HUES6 (cell line): ENCODE measurements around the gene NCK2.
"Not testable (repeated sequence)": the region's sequence is repeated elsewhere in the genome, so short reads cannot be mapped to it uniquely, and the experiment has no call there.

Experiments
- H3K27ac ChIP-seq: 2 replicates; pipeline ENCODE4 v1.7.0; 2013; ENCODE audit warnings: low read depth, mild to moderate bottlenecking, low read length, inconsistent platforms
- H3K27me3 ChIP-seq: 2 replicates; pipeline ENCODE4 v1.6.1; 2013; ENCODE audit warnings: low read length; ENCODE audit not compliant: control insufficient read depth, insufficient read depth
- H3K36me3 ChIP-seq: 2 replicates; pipeline ENCODE4 v1.6.1; 2013; ENCODE audit warnings: low read length; ENCODE audit not compliant: control insufficient read depth, insufficient read depth
- H3K4me1 ChIP-seq: 2 replicates; pipeline ENCODE4 v1.6.1; 2013; ENCODE audit warnings: low read length; ENCODE audit not compliant: control insufficient read depth, insufficient read depth
- H3K4me3 ChIP-seq: 2 replicates; pipeline ENCODE4 v1.5.1; 2013; ENCODE audit warnings: low read depth, low read length
- H3K9ac ChIP-seq: one replicate; pipeline ENCODE4 v1.6.1; 2013; ENCODE audit warnings: mild to moderate bottlenecking, low read length
- H3K9me3 ChIP-seq: 2 replicates; pipeline ENCODE4 v1.6.1; 2013; ENCODE audit warnings: low read depth, low read length; ENCODE audit not compliant: control insufficient read depth, insufficient read depth

The NCK2 gene

DNA sequence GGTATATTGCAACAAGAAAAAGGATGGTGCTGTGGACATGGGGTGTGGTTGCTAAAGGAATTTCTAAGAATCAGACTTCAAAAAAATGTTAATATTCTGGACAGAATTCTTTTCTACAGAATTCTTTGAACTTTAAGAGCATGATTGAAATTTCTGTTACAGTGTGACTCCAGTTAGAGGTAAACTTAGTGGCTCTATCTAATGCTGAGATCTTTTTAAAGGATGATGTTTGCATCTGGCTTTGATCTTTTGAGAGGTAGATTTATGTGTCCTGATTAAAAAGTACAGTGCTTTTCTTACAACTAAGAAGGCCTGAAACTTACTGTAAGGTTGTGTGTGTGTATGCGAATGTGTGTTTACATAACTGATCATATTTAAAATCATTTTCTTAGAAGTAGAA, 25.4 kb downstream of the NCK2 start:
- Histone ChIP-seq H3K27me3 (no peaks in the 10 kb centered on the region), H3K4me3 (no peak overlapping the region), H3K36me3 (no peaks in the 10 kb centered on the region), H3K9ac (no peak overlapping the region), H3K9me3 (no peaks in the 10 kb centered on the region), H3K27ac (no peak overlapping the region), H3K4me1 (peaks cover 13% of the 10 kb centered on the region)

DNA sequence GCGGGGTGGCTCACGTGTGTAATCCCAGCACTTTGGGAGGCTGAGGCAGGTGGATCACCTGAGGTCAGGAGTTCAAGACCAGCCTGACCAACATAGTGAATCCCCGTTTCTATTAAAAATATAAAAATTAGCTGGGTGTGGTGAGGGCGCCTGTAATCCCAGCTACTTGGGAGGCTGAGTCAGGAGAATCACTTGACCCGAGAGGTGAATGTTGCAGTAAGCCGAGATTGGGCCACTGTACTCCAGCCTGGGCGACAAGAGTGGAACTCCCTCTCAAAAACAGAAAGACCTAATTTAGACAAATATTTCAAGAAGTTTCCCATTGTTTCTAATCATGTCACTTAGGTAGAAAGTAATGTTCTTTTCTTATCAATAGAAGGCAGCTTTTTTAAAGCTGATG, 26.6 kb downstream of the NCK2 start:
- H3K9me3 ChIP-seq, H3K27ac ChIP-seq, H3K27me3 ChIP-seq, H3K9ac ChIP-seq, H3K36me3 ChIP-seq, H3K4me3 ChIP-seq: not testable (repeated sequence)
- peaks cover 13% of the 10 kb centered on the region for H3K4me1 ChIP-seq

DNA sequence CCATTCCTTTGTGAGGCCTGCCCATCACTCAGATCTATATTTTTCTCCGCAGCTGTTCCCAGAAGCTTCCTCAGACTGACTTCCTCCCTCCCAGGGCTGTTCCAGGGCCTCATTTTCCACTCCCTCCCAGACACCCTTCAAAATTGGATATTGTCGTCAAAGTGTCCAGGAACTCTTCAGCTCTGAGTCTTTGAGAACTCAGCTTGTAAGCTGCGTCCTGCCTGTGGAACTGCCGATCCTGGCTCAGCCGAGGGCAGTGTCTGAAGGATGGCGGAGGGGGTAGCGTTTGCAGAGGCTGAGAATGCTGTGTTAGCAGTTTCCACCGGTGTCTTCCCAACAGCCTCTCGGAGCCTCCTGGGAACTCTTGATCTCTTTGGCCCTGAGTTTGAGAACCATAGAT, 27.1 kb downstream of the NCK2 start:
- no peaks in the 10 kb centered on the region for H3K9me3 ChIP-seq

DNA sequence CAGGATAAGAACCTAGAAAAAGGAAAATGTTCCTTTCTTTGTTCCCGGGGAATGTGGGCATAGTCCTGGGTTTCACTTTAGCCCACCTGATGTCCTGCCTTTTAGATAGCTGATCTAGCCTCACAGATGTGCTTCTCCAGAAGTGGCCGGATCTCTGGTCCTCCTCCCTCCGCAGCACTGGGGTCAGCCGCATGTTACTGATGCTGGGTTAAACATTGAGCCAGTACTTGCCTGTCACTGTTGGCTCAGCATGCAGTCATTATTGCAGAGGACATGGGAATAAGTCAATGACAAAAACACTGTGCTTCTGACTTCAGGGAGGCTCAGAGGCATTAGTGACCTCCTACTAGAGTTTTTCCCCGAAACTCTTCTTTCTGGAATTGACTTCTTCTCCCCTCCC, 27.6 kb downstream of the NCK2 start:
- peaks cover 13% of the 10 kb centered on the region for H3K4me1 ChIP-seq
- no peak overlapping the region for H3K27ac ChIP-seq
- H3K9ac ChIP-seq, result no peak overlapping the region
- no peaks in the 10 kb centered on the region for H3K27me3 ChIP-seq
- no peak overlapping the region for H3K4me3 ChIP-seq
- no peaks in the 10 kb centered on the region for H3K36me3 ChIP-seq
- no peaks in the 10 kb centered on the region for H3K9me3 ChIP-seq

More for the DNA sequence above, 27.1 kb downstream of the NCK2 start:
- Histone ChIP-seq H3K9ac (no peak overlapping the region), H3K4me1 (peaks cover 13% of the 10 kb centered on the region), H3K4me3 (no peak overlapping the region), H3K27ac (no peak overlapping the region), H3K27me3 (no peaks in the 10 kb centered on the region), H3K36me3 (no peaks in the 10 kb centered on the region)

DNA sequence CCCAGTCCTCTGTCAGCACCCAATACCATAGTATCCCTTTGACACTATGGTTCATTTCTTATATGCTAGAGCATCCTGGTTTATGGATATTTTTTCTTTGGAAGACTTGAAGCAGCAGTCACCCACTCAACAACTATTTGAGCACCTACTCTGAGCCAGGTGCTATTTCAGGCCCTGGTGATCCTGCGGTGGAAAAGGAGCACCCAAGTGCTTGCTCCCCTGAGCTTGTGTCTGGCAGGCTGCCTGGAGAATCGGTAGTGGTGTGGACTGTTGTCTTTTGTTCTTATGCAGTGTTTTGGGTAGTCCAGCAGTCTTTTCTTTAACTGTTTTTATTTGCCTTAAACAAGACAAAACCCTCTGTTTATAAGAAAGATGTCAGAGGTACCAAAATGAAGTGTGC, 28.9 kb downstream of the NCK2 start:
- Histone ChIP-seq H3K9me3 (no peaks in the 10 kb centered on the region), H3K36me3 (no peaks in the 10 kb centered on the region), H3K9ac (no peak overlapping the region), H3K4me1 (peaks cover 17% of the 10 kb centered on the region), H3K4me3 (no peak overlapping the region), H3K27me3 (no peaks in the 10 kb centered on the region), H3K27ac (no peak overlapping the region)

DNA sequence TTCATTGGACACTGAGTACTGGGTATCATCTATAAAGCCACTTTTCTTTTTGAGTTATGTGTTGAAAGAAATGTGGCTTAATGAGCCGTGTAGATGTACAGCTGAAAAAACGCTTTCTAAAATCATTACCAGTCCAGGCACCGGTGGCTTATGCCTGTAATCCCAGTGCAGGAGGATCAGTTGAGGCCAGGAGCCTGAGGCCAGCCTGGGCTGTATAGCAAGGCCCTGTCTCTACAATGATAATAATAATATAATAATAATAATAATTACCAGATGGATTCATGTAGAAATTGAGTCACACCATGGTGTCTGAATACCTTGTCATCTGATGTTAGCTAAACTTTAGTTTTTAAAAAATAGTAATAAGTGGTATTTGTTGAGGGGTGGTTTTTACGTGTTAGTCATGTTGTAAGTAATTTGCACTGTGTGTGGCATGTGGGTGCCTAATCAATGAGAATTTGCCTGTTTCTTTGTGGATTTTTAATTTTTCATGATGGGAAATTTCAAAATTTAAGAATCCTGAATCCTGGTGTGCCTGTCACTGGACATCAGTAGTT, 30.1 kb downstream of the NCK2 start:
- no peak overlapping the region for H3K9ac ChIP-seq
- H3K4me1 ChIP-seq, result peaks cover 6% of the 10 kb centered on the region
- H3K27me3 ChIP-seq, result no peaks in the 10 kb centered on the region
- H3K36me3 ChIP-seq, result no peaks in the 10 kb centered on the region
- H3K4me3 ChIP-seq, result no peak overlapping the region
- no peaks in the 10 kb centered on the region for H3K9me3 ChIP-seq
- H3K27ac ChIP-seq, result no peak overlapping the region

DNA sequence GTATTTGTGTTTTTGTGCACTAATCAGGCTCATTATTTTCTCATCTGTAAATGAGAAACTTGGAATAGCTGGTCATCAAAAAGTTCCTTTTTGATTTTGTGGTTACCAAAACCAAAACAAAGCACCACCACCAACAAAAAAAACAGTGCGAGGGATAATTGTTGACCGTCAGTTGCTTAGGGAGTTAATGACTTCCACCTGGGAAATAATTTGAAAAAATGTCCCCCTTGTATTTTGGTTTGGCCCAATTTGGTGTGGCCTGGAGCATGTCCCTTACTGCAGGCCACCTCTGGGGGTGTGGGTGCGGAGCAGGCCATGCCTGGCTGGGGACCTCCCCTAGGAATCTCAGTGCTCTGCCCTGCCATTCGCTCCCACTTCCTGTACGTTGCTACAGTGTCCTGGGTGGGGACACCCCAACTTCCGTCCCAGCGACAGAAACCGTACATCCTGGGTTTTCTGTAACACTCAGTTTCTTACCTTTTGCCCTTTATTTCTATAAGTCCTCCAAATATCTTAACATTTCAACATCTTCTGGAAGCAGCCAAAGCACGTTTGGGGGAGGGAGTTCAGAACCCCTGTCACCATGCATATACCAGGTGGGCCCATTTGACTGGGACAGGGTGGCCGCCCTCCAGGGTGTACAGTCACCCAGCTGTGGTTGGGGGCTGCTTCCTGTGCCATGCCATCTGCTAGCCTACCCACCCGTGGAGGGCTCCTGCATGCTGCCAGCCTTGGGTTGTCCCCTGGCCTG, 31.3 kb downstream of the NCK2 start:
- H3K27me3 ChIP-seq, result no peaks in the 10 kb centered on the region
- H3K9me3 ChIP-seq, result no peaks in the 10 kb centered on the region
- no peak overlapping the region for H3K9ac ChIP-seq
- H3K4me1 ChIP-seq, result peaks cover 9% of the 10 kb centered on the region
- no peak overlapping the region for H3K4me3 ChIP-seq
- no peaks in the 10 kb centered on the region for H3K36me3 ChIP-seq
- no peak overlapping the region for H3K27ac ChIP-seq

DNA sequence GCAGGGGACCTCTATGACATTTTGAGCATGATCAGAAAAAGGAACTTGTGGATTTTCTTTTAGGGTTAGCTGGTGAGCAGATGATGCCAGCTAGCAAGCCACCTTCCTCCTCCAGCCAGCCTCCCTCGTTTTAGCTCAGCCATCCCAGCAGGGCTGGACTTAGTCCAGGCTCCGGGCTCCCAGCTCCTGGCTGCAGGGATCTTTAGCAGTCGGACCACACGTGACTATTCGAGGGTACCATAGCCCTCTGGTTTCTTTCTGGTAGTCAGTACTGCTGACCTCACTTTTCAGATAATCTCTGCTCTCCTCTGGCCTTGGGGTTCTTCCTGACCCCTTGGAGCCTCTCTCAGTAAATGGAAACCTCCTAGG, 31.8 kb downstream of the NCK2 start:
- Histone ChIP-seq H3K9me3 (no peaks in the 10 kb centered on the region), H3K4me3 (no peak overlapping the region), H3K36me3 (no peaks in the 10 kb centered on the region), H3K27me3 (no peaks in the 10 kb centered on the region), H3K4me1 (peaks cover 9% of the 10 kb centered on the region), H3K27ac (no peak overlapping the region), H3K9ac (no peak overlapping the region)

DNA sequence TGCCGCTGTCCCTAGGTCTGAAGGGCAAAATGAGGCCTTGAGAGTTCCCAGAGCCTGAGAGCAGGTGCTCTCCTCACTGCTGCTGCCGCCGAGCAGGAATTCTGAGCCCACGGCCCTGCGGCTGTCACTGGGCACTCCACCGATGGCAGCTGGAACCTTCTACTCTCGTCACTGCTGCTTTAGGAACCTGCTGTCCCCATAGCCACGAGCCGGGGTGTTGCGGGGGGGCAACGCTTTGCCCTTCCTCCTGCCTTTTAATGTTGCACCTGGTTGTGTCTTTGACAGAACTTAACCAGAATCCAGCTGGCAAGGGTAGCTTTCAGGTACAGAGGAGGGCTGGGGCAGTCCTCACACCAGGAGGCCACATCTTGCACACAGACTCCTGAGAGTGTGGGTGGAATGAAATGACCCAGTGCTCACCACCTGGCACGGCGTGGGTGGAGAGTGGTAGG, 32.3 kb downstream of the NCK2 start:
- H3K4me3 ChIP-seq, result no peak overlapping the region
- H3K27ac ChIP-seq, result no peak overlapping the region
- no peaks in the 10 kb centered on the region for H3K9me3 ChIP-seq
- no peak overlapping the region for H3K9ac ChIP-seq
- H3K36me3 ChIP-seq, result no peaks in the 10 kb centered on the region
- peaks cover 9% of the 10 kb centered on the region for H3K4me1 ChIP-seq
- H3K27me3 ChIP-seq, result no peaks in the 10 kb centered on the region

DNA sequence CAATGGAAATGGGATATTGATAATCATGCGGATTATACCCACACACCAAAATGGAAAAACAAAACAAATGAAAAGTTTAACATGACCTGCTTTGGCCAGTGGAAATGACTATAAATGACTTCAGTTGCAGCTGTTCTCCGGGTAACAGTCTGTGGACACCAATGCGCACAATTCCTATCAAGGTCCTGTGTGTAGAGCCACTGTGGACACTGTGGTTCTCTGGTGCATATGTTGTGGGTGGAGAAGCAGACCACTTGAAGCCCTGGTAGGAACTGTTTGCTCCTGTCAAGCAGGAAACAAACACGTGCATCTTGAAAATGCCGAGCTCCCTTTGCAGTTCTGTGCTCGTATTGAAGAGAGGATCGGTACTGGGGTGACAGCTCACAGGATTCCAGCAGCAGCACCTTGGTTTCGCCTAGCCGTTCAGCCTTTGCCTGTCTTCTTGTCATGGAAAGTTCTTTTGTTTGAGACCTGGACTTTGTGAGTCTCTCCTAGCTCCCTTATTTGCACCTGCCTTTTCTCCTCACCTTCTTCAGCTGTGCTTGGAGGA, 32.9 kb downstream of the NCK2 start:
- Histone ChIP-seq H3K36me3 (no peaks in the 10 kb centered on the region), H3K9ac (no peak overlapping the region), H3K4me1 (peaks cover 9% of the 10 kb centered on the region), H3K9me3 (no peaks in the 10 kb centered on the region), H3K4me3 (no peak overlapping the region), H3K27ac (no peak overlapping the region), H3K27me3 (no peaks in the 10 kb centered on the region)

DNA sequence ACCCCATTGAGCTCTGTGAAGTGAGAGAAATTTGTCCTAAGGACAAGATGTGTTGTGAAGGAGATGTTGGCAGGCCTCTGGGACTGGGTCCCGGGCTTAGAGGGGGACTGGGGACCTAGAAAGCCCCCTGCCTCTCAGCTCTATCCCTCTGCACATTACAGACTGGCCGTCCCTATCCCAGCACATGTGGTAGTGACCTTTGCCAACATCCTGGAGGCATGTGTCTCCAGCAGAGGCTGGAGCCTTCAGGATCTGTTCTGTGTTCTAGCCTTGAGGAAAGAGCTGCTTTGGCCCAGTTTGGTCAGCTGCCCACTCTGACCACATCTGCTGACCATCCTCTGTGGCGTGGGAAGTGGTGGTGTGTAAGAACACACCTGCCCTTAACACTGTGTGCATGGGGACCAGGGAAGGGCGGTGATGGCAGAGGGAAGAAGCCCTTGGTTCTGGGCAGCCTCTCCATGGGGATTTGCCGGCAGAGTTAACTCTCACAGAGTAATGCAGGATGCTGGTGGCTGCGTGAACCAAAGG, 33.4 kb downstream of the NCK2 start:
- H3K4me1 ChIP-seq, result peaks cover 9% of the 10 kb centered on the region
- no peak overlapping the region for H3K27ac ChIP-seq
- no peak overlapping the region for H3K9ac ChIP-seq
- H3K36me3 ChIP-seq, result no peaks in the 10 kb centered on the region
- H3K27me3 ChIP-seq, result no peaks in the 10 kb centered on the region
- H3K4me3 ChIP-seq, result no peak overlapping the region
- H3K9me3 ChIP-seq, result no peaks in the 10 kb centered on the region
